Stimulated activated CD8-positive, alpha-beta memory T cell treated with anti-CD3 and anti-CD28 coated beads, Interleukin-4, amount 100 ng/mL, for 4 hours (primary cell): ENCODE measurements around the gene APOBEC3A.
"Not testable (repeated sequence)": the region's sequence is repeated elsewhere in the genome, so short reads cannot be mapped to it uniquely, and the experiment has no call there.

ENCODE experiments used
- DNase-seq, 2 donors: peaks; one replicate each; pipeline ENCODE4 v3.0.0-alpha.2; 2020; ENCODE audit warnings: low read depth in 2 of 2, low spot score in 1 of 2

APOBEC3A gene

GRCh38 chr22:38942702-38943101 is 14.7 kb upstream of the APOBEC3A start:
- no peak for DNase-seq

- no peak for DNase-seq
Measured at GRCh38 chr22:38943201-38943600, 14.2 kb upstream of the APOBEC3A start.

- DNase-seq: no peak
Measured at GRCh38 chr22:38943882-38944281, 13.5 kb upstream of the APOBEC3A start.

- DNase-seq: no peak
Measured at GRCh38 chr22:38944653-38945052, 12.8 kb upstream of the APOBEC3A start.

GRCh38 chr22:38945706-38946338 is 11.6 kb upstream of the APOBEC3A start:
- not testable (repeated sequence) for DNase-seq

- DNase-seq: no peak
Measured at GRCh38 chr22:38946771-38947170, 10.6 kb upstream of the APOBEC3A start.

GRCh38 chr22:38947321-38948140 is 9.9 kb upstream of the APOBEC3A start:
- no peak for DNase-seq

- DNase-seq: no peak
Measured at GRCh38 chr22:38948181-38948940, 9.0 kb upstream of the APOBEC3A start.

GRCh38 chr22:38949889-38950405 is 7.5 kb upstream of the APOBEC3A start:
- no peak for DNase-seq

GRCh38 chr22:38950527-38951295 is 6.7 kb upstream of the APOBEC3A start:
- no peak for DNase-seq

- no peak for DNase-seq
Measured at GRCh38 chr22:38951734-38952133, 5.7 kb upstream of the APOBEC3A start.

- DNase-seq: no peak
Measured at GRCh38 chr22:38952281-38952993, 5.0 kb upstream of the APOBEC3A start.

- DNase-seq: no peak
Measured at GRCh38 chr22:38953091-38953490, 4.3 kb upstream of the APOBEC3A start.

- DNase-seq: peak in 1 of 2 donors; percentile 21
Measured at GRCh38 chr22:38953577-38954413, 3.6 kb upstream of the APOBEC3A start.

- DNase-seq: no peak
Measured at GRCh38 chr22:38954414-38955043, 2.9 kb upstream of the APOBEC3A start.

GRCh38 chr22:38955250-38955905 is 2.0 kb upstream of the APOBEC3A start:
- no peak for DNase-seq

- DNase-seq: no peak
Measured at GRCh38 chr22:38955926-38956325, 1.5 kb upstream of the APOBEC3A start.

GRCh38 chr22:38956551-38956950 is 858 bp upstream of the APOBEC3A start:
- DNase-seq: no peak
